ENCODE measurements around the gene STUM. TPM values are rescaled to one million over a fixed set of nuclear protein-coding genes. Genes with fewer than 3 reads are reported as not detected.

STUM gene
- polyA plus RNA-seq, 1 of the 3 experiments (the other 2 are of a cell fraction) = not detected

DNA sequence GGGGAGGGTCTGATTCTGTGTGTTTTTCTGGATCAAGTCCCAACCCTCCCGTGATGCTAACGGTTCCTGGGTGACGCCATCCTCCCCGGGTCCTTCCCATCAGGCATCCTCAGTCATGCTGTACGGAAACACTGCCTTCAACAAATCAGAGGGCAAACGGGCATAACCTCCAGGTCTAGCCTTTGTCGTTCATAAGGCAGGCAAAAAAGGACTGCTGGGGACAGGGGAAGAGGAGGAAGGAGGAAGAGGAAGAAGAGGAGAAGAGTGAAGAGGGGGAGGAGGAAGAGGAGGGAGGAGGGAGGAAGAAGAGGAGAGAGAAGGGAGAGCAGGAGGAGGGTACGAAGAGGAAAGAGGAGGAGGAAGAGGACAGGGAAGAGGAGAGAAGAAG is 106.1 kb downstream of the STUM start (continued):
- no peak for TF ChIP-seq SIN3A (IDR thresholded peaks at IDR 0.05; ENCODE audit: borderline replicate concordance, low read depth, low read length)
- no peak for TF ChIP-seq POLR2AphosphoS5 (IDR thresholded peaks at IDR 0.05; ENCODE audit: low read depth, low read length)
- no peak for TF ChIP-seq YY1 (IDR thresholded peaks at IDR 0.05; ENCODE audit: low read depth)
- TF ChIP-seq EZH2phosphoT487 (IDR thresholded peaks at IDR 0.05; ENCODE audit: borderline replicate concordance, low read depth) = no peak
- TF ChIP-seq FOSL2 (IDR thresholded peaks at IDR 0.05; ENCODE audit: borderline replicate concordance, low read depth) = no peak

DNA sequence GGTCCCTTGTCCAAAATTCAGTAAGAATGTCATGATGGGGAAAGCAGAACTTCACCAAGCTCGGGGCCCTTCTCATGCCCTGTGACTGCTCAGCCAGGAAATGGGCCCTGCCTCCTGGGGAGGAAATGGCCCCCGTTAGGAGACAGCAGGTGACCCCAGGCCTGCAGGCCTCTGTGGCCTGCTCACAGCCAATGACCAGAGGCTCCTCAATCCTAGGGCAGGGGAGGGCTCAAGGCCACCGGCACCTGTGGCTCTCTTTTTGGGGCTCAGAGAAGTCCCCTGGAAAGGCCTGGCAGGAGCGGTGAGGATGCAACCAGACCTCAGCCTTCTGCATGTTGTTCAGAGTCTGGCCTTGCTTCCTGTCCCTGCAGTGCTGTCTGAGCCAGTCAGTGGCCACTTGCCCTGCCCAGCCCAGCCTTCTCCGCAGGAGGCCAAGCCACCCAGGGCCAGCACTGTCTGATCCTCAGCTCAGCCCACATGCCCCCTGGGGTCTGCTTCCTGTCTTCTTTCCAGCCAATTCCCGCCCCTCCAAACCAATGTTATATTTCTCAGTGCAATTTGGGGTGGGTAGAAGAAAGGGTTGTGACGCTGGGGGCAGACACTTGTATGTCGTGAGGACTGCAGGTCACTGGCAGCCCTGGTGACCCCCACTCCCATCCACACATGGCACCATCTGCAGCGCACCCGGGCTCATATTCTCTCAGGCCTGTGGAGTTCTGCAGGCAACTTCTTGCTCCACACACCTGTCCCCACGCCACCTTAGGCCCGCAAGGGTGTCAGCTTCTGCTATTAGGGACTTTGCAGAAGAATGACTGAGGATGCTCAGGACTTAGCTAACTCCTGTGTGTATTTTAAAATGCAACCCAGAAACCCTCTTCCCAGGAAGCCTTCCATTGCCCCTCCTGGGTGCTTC is 106.9 kb downstream of the STUM start:
- H3K27me3 ChIP-seq (ENCODE audit: insufficient read depth) = no peaks in the 10 kb centered on the region
- no peaks in the 10 kb centered on the region for H4K20me1 ChIP-seq (ENCODE audit: insufficient read depth)
- no peaks in the 10 kb centered on the region for H3K9me3 ChIP-seq
- no peak overlapping the region for H3K27ac ChIP-seq (ENCODE audit: low read depth in 2 of 2, low read length in 1 of 2)
- H3F3A ChIP-seq (replicated peaks; ENCODE audit: insufficient read depth) = no peaks in the 10 kb centered on the region
- H3K4me1 ChIP-seq (ENCODE audit: control insufficient read depth in 1 of 2, insufficient read depth in 2 of 2, low read depth in 1 of 2, low read length in 1 of 2) = peaks cover 30 to 32% of the 10 kb centered on the region in 2 experiments
- 97% methylated on average over 11 of the region's 12 CpGs for WGBS (ENCODE audit: low lambda C conversion rate)
- POLR2A ChIA-PET = no interaction called here
- TF ChIP-seq ELF1 (IDR thresholded peaks at IDR 0.05) (no peak), GABPA (IDR thresholded peaks at IDR 0.05; ENCODE audit: low read depth) (no peak)
- TF ChIP-seq, protein P1, sequence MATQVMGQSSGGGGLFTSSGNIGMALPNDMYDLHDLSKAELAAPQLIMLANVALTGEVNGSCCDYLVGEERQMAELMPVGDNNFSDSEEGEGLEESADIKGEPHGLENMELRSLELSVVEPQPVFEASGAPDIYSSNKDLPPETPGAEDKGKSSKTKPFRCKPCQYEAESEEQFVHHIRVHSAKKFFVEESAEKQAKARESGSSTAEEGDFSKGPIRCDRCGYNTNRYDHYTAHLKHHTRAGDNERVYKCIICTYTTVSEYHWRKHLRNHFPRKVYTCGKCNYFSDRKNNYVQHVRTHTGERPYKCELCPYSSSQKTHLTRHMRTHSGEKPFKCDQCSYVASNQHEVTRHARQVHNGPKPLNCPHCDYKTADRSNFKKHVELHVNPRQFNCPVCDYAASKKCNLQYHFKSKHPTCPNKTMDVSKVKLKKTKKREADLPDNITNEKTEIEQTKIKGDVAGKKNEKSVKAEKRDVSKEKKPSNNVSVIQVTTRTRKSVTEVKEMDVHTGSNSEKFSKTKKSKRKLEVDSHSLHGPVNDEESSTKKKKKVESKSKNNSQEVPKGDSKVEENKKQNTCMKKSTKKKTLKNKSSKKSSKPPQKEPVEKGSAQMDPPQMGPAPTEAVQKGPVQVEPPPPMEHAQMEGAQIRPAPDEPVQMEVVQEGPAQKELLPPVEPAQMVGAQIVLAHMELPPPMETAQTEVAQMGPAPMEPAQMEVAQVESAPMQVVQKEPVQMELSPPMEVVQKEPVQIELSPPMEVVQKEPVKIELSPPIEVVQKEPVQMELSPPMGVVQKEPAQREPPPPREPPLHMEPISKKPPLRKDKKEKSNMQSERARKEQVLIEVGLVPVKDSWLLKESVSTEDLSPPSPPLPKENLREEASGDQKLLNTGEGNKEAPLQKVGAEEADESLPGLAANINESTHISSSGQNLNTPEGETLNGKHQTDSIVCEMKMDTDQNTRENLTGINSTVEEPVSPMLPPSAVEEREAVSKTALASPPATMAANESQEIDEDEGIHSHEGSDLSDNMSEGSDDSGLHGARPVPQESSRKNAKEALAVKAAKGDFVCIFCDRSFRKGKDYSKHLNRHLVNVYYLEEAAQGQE (IDR thresholded peaks at IDR 0.05; ENCODE audit: low read depth, low read length) = no peak
- H3K9me2 ChIP-seq = no peaks in the 10 kb centered on the region
- no peak for DNase-seq
- no peaks in the 10 kb centered on the region for H3K36me3 ChIP-seq (replicated peaks in 1 of 2; ENCODE audit: control insufficient read depth in 1 of 2, insufficient read depth in 2 of 2, low read length in 1 of 2)
- H3K4me3 ChIP-seq (ENCODE audit: low read depth in 2 of 2, low read length in 1 of 2) = no peak overlapping the region
- H2AFZ ChIP-seq (ENCODE audit: low read depth) = no peak overlapping the region
- CTCF ChIA-PET = interaction anchor here (0.9 to 1.3 kb wide), 2 partner anchors 47 to 154 kb away, joined by 3 to 5 read pairs; no protein-coding TSS in a partner anchor
- H3K4me2 ChIP-seq = 0 out of 2 replicates have a peak overlapping the region, but pooled peaks have one; percentile 19
- no peaks in the 10 kb centered on the region for H3K79me2 ChIP-seq (ENCODE audit: insufficient read depth)
- H3K9ac ChIP-seq = no peak overlapping the region

DNA sequence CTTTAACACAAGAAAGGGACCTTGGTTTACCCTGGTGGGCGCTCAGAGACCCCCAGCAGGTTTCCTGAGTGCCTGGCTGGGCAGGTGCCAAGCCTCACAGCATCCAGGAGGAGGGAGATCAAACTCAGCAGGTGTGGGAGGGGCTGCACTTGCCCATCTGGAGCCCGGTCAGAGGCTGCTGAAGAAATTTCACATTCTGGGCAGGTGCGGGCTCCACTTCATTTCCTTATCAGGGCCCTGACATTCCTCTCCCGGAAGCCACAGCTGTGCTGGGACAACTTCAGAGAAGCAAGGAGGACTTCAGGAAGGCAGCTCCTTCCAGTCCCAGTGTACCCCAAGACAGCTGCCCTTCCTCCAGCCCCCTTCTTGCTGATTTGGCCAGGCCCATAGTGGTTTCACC is 107.6 kb downstream of the STUM start:
- no peaks in the 10 kb centered on the region for H3F3A ChIP-seq (replicated peaks; ENCODE audit: insufficient read depth)
- WGBS (ENCODE audit: low lambda C conversion rate) = no CpG with 5 or more reads among the region's 4 CpGs
- peaks cover 30 to 32% of the 10 kb centered on the region in 2 experiments for H3K4me1 ChIP-seq (ENCODE audit: control insufficient read depth in 1 of 2, insufficient read depth in 2 of 2, low read depth in 1 of 2, low read length in 1 of 2)
- no peaks in the 10 kb centered on the region for H3K79me2 ChIP-seq (ENCODE audit: insufficient read depth)
- H4K20me1 ChIP-seq (ENCODE audit: insufficient read depth) = no peaks in the 10 kb centered on the region
- no peaks in the 10 kb centered on the region for H3K9me3 ChIP-seq
- no peak overlapping the region for H2AFZ ChIP-seq (ENCODE audit: low read depth)
- ChIA-PET POLR2A (no interaction called here), CTCF (interaction anchor here (1.3 kb wide), 2 partner anchors 30 to 47 kb away, joined by 4 to 5 read pairs; no protein-coding TSS in a partner anchor)
- peak overlapping the region; percentile 58 to 61; a peak in 2 of 4 replicates for H3K27ac ChIP-seq (ENCODE audit: low read depth in 2 of 2, low read length in 1 of 2)
- H3K4me2 ChIP-seq = peak overlapping the region; percentile 57; the same call in 1 of the 2 replicates
- no peaks in the 10 kb centered on the region for H3K27me3 ChIP-seq (ENCODE audit: insufficient read depth)
- DNase-seq = no peak
- no peak overlapping the region for H3K9ac ChIP-seq
- no peaks in the 10 kb centered on the region for H3K36me3 ChIP-seq (replicated peaks in 1 of 2; ENCODE audit: control insufficient read depth in 1 of 2, insufficient read depth in 2 of 2, low read length in 1 of 2)
- H3K9me2 ChIP-seq = no peaks in the 10 kb centered on the region
- no peak overlapping the region for H3K4me3 ChIP-seq (ENCODE audit: low read depth in 2 of 2, low read length in 1 of 2)
- TF ChIP-seq, protein P2, sequence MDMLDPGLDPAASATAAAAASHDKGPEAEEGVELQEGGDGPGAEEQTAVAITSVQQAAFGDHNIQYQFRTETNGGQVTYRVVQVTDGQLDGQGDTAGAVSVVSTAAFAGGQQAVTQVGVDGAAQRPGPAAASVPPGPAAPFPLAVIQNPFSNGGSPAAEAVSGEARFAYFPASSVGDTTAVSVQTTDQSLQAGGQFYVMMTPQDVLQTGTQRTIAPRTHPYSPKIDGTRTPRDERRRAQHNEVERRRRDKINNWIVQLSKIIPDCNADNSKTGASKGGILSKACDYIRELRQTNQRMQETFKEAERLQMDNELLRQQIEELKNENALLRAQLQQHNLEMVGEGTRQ (IDR thresholded peaks at IDR 0.05; ENCODE audit: borderline replicate concordance, low read depth, low read length) = no peak
- no peak for TF ChIP-seq FOXJ3 (CRISPR knock-in tag; IDR thresholded peaks at IDR 0.05)
- TF ChIP-seq POLR2AphosphoS5 (IDR thresholded peaks at IDR 0.05; ENCODE audit: low read depth, low read length) = no peak
- no peak for TF ChIP-seq ELF1 (IDR thresholded peaks at IDR 0.05)
- TF ChIP-seq, protein P3, sequence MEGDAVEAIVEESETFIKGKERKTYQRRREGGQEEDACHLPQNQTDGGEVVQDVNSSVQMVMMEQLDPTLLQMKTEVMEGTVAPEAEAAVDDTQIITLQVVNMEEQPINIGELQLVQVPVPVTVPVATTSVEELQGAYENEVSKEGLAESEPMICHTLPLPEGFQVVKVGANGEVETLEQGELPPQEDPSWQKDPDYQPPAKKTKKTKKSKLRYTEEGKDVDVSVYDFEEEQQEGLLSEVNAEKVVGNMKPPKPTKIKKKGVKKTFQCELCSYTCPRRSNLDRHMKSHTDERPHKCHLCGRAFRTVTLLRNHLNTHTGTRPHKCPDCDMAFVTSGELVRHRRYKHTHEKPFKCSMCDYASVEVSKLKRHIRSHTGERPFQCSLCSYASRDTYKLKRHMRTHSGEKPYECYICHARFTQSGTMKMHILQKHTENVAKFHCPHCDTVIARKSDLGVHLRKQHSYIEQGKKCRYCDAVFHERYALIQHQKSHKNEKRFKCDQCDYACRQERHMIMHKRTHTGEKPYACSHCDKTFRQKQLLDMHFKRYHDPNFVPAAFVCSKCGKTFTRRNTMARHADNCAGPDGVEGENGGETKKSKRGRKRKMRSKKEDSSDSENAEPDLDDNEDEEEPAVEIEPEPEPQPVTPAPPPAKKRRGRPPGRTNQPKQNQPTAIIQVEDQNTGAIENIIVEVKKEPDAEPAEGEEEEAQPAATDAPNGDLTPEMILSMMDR (IDR thresholded peaks at IDR 0.05) = no peak
- no peak for TF ChIP-seq EP300 (IDR thresholded peaks at IDR 0.05; ENCODE audit: borderline replicate concordance in 1 of 2, low read depth in 1 of 2, low read length in 1 of 2)
- TF ChIP-seq GABPA (IDR thresholded peaks at IDR 0.05; ENCODE audit: low read depth) = no peak
- TF ChIP-seq, protein P4, sequence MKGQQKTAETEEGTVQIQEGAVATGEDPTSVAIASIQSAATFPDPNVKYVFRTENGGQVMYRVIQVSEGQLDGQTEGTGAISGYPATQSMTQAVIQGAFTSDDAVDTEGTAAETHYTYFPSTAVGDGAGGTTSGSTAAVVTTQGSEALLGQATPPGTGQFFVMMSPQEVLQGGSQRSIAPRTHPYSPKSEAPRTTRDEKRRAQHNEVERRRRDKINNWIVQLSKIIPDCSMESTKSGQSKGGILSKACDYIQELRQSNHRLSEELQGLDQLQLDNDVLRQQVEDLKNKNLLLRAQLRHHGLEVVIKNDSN (IDR thresholded peaks at IDR 0.05; ENCODE audit: borderline replicate concordance, low read depth) = no peak
